HG03175 (cell line): ENCODE results near the gene CNOT10.
A peak's percentile ranks its signal among the peaks of the same experiment; 100 is the strongest.
"Not testable (repeated sequence)": the region's sequence is repeated elsewhere in the genome, so short reads cannot be mapped to it uniquely, and the experiment has no call there.

Source experiments
- ATAC-seq: cut with Tn5 transposase; IDR thresholded peaks from one replicate; pipeline ENCODE4 v1.9.1; 2021; ENCODE audit warnings: mild to moderate bottlenecking, moderate library complexity; ENCODE audit not compliant: unreplicated experiment

CNOT10 gene

GRCh38 chr3:32757618-32758374, 72.8 kb downstream of the CNOT10 start:
- ATAC-seq, result no peak

GRCh38 chr3:32758375-32758753, 73.4 kb downstream of the CNOT10 start:
- ATAC-seq, result no peak

- ATAC-seq, result no peak
These were observed 74.4 kb downstream of the CNOT10 start for GRCh38 chr3:32759342-32759741.

- ATAC-seq, result no peak
These were observed 79.5 kb downstream of the CNOT10 start for GRCh38 chr3:32764481-32764880.

- no peak for ATAC-seq
These were observed 93.4 kb downstream of the CNOT10 start for GRCh38 chr3:32778389-32778788.

GRCh38 chr3:32780071-32780734, 95.2 kb downstream of the CNOT10 start:
- ATAC-seq, result no peak

GRCh38 chr3:32780735-32781210, 95.8 kb downstream of the CNOT10 start:
- peak; percentile 31 for ATAC-seq

- peak; percentile 98 for ATAC-seq
These were observed 96.4 kb downstream of the CNOT10 start for GRCh38 chr3:32781211-32781968.

- ATAC-seq, result not testable (repeated sequence)
These were observed 96.9 kb downstream of the CNOT10 start for GRCh38 chr3:32781969-32782270.

GRCh38 chr3:32782407-32782806, 97.4 kb downstream of the CNOT10 start:
- ATAC-seq, result no peak

- ATAC-seq, result no peak
These were observed 106.8 kb downstream of the CNOT10 start for GRCh38 chr3:32791833-32792232.

- no peak for ATAC-seq
These were observed 109.7 kb downstream of the CNOT10 start for GRCh38 chr3:32794487-32795308.

GRCh38 chr3:32796384-32796950, 111.5 kb downstream of the CNOT10 start:
- ATAC-seq, result not testable (repeated sequence)

- no peak for ATAC-seq
These were observed 112.8 kb downstream of the CNOT10 start for GRCh38 chr3:32797776-32798175.

- ATAC-seq, result not testable (repeated sequence)
These were observed 116.5 kb downstream of the CNOT10 start for GRCh38 chr3:32801440-32801839.

- ATAC-seq, result peak; percentile 72
These were observed 128.2 kb downstream of the CNOT10 start for GRCh38 chr3:32813180-32813579.

- ATAC-seq, result no peak
These were observed 129.4 kb downstream of the CNOT10 start for GRCh38 chr3:32814361-32814760.

- ATAC-seq, result no peak
These were observed 131.0 kb downstream of the CNOT10 start for GRCh38 chr3:32815841-32816438.

GRCh38 chr3:32816439-32817256, 131.7 kb downstream of the CNOT10 start:
- no peak for ATAC-seq

GRCh38 chr3:32817257-32817557, 132.2 kb downstream of the CNOT10 start:
- ATAC-seq, result no peak
